Activated naive CD4-positive, alpha-beta T cell treated with Interleukin-2 at 50 U/mL for 16 hours (primary cell): ENCODE results near the gene FBXL5.

Source experiments
- DNase-seq: peaks from one replicate; pipeline ENCODE4 v3.0.0-alpha.2; 2020

FBXL5 gene

DNA sequence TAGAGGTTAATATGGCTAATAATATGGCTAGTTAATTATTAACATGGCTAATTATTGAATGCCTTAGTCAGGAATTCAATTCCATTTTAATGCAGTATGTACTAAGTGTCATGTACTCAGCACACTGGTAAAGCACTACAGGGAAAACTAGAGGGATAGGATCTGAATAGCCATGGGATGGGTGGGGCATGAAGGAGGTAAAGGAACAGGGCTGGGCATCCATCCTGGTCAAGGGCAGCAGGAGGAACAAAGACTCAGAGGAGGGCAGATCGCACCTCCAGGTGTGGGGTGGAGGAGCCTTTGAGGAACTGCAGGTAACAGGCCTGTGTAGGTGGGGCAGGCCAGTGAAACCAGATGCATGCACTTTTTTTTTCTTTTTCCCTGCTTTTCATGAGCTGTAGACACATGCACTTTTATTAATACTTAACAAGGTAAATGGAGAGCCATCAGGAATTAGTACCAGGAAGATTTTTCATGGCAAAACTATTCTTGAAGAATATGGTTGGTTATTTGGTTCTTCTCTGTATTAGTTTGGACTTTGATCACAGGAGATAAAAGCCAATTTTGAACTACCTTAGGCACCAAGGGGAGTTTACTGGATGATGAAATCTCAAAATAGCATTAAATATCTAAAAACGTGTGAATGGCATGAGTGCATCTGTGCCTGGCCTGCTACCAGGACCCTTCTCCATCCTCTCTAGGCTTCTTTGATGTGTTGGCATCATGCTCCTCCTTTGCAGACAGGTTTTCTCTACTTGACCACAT is 97.2 kb downstream of the FBXL5 start:
- no peak for DNase-seq

DNA sequence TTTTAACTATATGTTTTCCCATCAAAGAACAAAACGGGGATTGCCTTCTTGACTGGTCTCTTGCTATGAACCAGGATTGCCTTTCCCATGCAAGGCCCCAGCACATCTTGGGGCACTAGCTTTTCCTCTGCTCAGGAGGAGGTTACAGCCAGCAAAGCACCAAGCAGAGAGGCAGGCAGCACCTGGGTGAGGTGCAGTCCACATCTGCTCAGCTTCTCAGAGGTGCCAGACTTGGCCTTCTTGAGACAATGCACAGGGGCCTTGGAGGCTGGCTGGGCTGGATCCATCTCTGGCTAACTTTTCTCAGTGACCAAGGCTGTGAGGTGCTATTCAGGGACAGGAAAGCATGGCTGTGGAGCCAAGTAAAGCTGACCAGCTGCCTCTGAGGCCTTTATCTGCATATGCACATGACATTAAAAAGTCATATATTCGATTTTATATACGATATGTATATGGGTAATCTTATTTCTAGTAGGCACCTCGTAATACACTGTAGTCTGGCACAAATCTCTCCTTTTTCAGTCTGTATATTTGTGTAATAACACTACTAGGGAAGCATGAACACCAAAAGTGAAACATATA is 98.6 kb downstream of the FBXL5 start:
- DNase-seq, result no peak
